Stimulated activated CD8-positive, alpha-beta memory T cell treated with anti-CD3 and anti-CD28 coated beads, Interleukin-4, amount 100 ng/mL, for 24 hours (primary cell): ENCODE data around the gene RORC.
A peak's percentile ranks its signal among the peaks of the same experiment; 100 is the strongest.
"Not testable (repeated sequence)": the region's sequence is repeated elsewhere in the genome, so short reads cannot be mapped to it uniquely, and the experiment has no call there.

Source experiments
- DNase-seq: peaks from one replicate; pipeline ENCODE4 v3.0.0-alpha.2; 2020; ENCODE audit warnings: low read depth

Gene RORC

GRCh38 chr1:151805066-151805820 lies 26.4 kb downstream of the RORC start, which contains the start of gene LINGO4:
Gene LINGO4, minus strand, starts transcription at chr1:151805419. Its CDS starts 2,715 bp downstream, at chr1:151802704.
- no peak for DNase-seq

- no peak for DNase-seq
Observed at GRCh38 chr1:151803915-151804314, 27.7 kb downstream of the RORC start.

DNA sequence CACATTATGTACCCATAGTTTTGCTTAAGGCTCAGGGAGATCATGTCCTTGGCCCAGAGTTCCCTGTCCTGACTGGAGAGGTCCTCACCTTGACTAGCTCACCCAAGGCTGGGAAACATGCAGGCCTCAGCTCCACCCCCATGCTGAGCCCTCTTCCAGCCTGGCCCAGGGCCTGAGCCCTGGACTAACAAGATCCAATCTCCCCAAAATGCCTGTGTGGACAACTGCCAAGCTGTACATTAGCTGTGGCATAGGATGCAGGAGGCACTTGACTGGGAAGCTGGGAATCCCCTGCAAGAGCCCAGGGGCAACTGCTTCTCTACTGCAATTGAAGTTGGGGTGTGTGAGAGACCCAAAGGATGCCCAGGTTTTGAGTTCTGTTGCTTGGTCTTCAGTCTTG lies 28.4 kb downstream of the RORC start:
- no peak for DNase-seq

- no peak for DNase-seq
Observed at GRCh38 chr1:151802372-151802771, 29.2 kb downstream of the RORC start.

DNA sequence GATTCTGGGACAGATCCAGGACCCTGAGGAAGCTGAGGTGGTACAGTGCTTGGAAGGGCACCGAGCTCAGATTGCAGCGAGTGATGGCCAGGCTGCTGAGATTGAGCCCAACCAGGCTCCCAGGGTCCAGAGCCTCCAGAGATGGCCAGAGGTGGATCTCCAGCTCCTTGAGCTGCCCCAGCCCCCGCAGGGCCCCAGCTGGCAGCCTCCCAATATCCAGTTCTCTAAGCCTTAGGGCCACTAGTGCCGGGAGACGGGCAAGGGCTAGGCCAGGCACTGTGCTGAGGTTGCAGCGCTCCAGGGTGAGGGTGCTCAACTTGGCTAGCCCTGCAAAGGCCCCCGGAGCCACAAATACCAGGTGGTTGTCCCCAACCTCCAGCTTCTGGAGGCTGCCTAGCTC lies 29.8 kb downstream of the RORC start:
- no peak for DNase-seq

- DNase-seq = no peak
Observed at GRCh38 chr1:151801310-151801820, 30.2 kb downstream of the RORC start.

DNA sequence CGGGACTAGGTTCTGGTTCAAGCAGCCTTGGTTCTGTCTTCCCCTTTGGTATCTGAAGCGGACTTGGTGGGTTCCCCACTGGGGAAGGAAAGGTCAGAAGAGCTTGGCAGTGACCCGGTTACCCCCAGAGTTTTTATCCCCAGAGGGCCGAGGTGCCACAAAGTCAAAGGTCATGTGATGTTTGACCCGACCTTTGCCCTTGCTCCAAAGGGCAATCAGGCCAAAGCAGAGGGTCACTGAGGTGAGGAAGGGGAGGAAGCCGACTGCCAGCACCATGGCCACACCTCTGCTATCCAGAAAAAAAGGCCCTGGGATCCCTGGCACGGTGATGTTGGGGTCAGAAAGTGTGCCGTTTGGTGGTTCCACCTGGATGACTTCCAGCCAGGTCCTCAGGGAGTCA lies 30.8 kb downstream of the RORC start:
- no peak for DNase-seq

- DNase-seq = no peak
Observed at GRCh38 chr1:151799179-151800022, 32.2 kb downstream of the RORC start.

GRCh38 chr1:151798571-151798970 lies 33.0 kb downstream of the RORC start:
- no peak for DNase-seq

- DNase-seq = no peak
Observed at GRCh38 chr1:151790940-151791651, 40.5 kb downstream of the RORC start.

- DNase-seq = peak; percentile 98
Observed at GRCh38 chr1:151790071-151790939, 41.3 kb downstream of the RORC start, which contains the start of gene TDRKH. Gene TDRKH, minus strand, starts transcription at chr1:151790500. Its CDS starts 7,478 bp downstream, at chr1:151783022.

- no peak for DNase-seq
Observed at GRCh38 chr1:151787689-151788088, 43.9 kb downstream of the RORC start.

DNA sequence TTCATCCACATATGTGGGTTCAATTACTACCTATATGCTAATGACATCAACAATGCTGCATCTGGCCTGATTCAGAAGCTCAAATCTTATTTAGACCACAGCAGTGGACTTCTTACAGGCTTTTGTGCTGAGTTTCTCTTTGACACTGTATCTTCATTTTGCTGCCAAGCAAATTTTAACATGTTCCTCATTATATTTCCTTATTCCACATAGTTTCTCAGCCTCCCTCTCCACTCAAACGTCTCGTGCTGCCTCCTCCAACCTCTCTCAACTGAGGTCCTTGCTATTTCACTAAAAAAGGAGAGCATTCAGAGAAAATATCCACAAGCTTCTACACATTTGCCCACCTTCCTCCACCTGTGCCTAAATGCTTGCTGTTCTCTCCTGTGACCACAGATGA lies 47.8 kb downstream of the RORC start:
- no peak for DNase-seq

DNA sequence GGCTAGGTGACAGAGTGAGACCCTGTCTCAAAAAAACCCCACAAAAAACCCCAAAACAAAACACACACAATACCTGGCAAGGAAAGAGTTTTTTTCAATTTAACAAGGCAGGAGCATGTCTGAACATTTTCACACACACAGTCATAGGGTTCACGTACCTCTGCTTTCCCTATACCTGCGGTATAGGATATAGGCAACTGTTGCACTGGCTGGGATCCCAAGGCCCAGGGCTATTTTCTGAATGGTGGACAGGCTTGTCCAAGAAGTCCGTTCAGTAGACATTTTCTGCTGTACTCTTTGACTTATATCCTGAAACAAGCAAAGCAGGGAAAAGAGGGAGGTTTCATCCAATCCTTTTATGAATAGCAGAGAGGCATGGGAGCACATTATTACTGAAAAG lies 48.9 kb downstream of the RORC start:
- no peak for DNase-seq

- DNase-seq = not testable (repeated sequence)
Observed at GRCh38 chr1:151782026-151782425, 49.6 kb downstream of the RORC start.

DNA sequence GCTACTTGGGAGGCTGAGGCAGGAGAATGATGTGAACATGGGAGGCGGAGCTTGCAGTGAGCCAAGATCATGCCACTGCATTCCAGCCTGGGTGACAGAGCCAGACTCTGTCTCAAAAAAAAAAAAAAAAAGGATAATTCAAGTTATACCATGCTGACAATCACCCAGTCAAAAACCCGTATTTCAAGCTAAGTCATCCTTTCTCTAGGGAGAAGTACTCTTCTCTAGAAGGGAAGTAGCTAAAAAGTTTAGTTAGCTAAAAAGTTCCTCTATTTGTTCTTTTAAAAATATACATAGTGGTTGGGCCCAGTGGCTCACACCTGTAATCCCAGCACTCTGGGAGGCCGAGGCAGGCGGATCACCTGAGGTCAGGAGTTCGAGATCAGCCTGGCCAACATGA lies 50.9 kb downstream of the RORC start:
- not testable (repeated sequence) for DNase-seq

DNA sequence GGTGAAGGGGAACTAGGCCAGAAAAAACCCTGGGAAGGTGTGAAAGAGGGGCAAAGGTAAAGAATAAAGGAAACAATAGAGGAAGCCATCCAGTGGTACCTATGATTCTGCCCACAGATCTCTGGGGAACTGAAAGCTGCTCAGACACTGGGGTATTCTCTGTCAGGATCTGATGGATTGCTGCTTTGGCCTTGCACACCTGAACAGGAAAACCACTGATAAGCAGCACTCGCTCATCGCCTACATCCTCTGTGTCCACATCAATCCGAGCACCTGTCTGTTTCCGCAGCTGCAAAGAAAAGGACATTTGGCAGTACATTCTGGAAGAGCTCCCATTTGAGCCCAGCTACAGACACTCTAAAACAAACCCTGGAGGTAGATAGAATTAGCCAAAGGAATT lies 51.8 kb downstream of the RORC start:
- DNase-seq = no peak

DNA sequence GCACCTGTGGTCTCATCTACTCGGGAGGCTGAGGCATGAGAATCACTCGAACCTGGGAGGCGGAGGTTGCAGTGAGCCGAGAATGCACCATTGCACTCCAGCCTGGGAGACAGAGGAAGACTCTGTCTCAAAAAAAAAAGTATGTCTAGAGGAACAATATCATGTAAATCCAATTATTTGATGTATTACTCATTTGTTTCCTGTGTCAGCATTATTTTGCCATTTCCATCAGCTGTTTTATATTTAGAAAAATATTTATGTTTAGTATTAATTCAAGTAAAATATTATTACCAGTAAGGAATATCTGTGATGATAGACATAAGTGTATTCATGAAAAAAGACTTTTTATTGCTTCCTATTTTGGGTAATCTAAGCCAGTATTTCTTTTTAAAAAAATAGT lies 54.3 kb downstream of the RORC start:
- no peak for DNase-seq

GRCh38 chr1:151776665-151777062 lies 54.9 kb downstream of the RORC start:
- DNase-seq = no peak

- DNase-seq = no peak
Observed at GRCh38 chr1:151775894-151776664, 55.5 kb downstream of the RORC start.
